HG03442 (cell line): Measurements from ENCODE around the gene MIDN.
"Not testable (repeated sequence)": the region's sequence is repeated elsewhere in the genome, so short reads cannot be mapped to it uniquely, and the experiment has no call there.

ENCODE experiments used
- ATAC-seq: cut with Tn5 transposase; IDR thresholded peaks from one replicate; pipeline ENCODE4 v1.9.1; 2021; ENCODE audit warnings: mild to moderate bottlenecking, moderate library complexity; ENCODE audit not compliant: unreplicated experiment

The MIDN gene

GRCh38 chr19:1244693-1245451 lies 3.5 kb upstream of the MIDN start:
- no peak for ATAC-seq

- ATAC-seq = no peak
Measured at GRCh38 chr19:1245494-1246264, 2.7 kb upstream of the MIDN start.

GRCh38 chr19:1246265-1247087 lies 1.9 kb upstream of the MIDN start:
- ATAC-seq = not testable (repeated sequence)

GRCh38 chr19:1247748-1248138 lies 640 bp upstream of the MIDN start:
- ATAC-seq = no peak

- peak; percentile 29 for ATAC-seq
Measured at GRCh38 chr19:1248786-1249297, 459 bp downstream of the MIDN start.

DNA sequence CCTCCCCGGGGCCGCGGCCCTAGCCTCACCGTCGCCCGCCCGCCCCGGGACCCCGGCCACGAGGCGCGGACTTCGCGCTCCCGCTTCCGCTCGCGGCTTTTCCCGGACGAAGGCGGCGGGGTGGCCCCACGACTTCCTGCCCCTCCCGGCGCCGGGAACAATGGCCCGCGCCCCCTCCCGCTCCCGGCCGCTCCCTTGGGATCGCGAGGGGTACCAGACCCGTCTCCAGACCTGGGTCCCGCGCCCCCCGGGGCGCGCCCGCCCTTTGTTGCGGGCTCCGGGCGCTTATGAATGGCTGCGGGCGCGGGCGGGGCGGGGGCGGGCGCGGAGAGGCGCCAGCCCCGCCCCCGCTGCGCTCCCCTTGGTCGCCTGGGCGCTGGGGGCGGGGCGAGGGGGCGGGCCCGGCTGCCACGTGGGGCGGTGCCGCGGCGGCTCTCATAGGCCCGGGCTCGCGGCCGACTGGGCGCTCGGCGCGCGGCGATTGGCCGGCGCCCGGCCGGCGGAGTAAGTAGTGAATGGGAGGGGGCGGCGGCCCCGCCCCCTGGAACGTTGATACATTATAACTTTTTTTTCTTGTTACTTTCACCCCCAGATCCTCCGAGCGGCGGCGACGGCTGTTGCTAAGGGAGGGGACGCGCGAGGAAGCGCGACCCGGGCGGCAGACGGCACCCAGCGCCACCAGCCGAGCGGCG lies 1.1 kb downstream of the MIDN start:
- peak; percentile 41 for ATAC-seq

- ATAC-seq = no peak
Measured at GRCh38 chr19:1249990-1250436, 1.6 kb downstream of the MIDN start.

GRCh38 chr19:1250437-1251260 lies 2.3 kb downstream of the MIDN start:
- no peak for ATAC-seq

DNA sequence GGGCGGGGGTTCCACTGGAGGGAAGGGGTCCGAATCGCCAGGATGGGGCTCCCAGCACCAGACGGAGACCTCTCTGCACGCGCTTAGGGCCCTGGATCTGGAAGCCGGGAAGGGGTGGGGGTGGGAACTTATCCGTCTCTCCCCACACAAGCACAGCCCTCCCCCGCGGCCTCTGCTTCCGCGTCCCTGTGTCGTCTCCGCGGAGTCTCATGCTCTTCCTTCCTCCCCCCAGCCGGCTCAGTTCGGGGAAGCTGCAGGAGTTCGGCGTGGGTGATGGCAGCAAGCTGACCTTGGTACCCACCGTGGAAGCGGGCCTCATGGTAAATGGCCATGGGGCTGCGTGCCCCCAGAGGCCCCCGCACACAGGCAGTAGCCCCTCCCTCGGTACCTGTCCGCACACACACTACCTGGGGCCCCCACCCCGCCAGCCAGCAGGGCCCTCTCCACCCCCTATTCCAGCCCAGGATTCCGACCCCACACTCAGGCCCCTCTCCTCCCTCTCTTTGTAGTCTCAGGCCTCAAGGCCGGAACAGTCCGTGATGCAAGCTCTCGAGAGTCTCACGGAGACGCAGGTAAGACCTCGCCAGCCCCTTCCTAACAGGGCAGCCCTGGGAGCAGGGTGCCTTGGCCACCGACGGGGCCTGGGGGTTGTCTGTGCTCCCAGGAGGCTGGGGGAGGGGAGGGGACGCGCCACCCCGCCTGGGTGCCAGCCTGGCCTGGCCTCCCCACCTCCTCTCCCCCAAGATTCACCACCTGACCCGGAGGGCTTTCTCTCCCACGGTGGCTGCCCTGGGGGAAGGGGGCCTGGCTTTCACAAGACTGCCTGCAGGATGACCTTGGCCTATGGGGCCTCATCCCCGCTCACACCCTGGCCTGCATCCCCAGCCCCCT lies 3.2 kb downstream of the MIDN start:
- no peak for ATAC-seq

- no peak for ATAC-seq
Measured at GRCh38 chr19:1252221-1252820, 3.9 kb downstream of the MIDN start.

- no peak for ATAC-seq
Measured at GRCh38 chr19:1252821-1253513, 4.6 kb downstream of the MIDN start.

- no peak for ATAC-seq
Measured at GRCh38 chr19:1253514-1254080, 5.2 kb downstream of the MIDN start.

GRCh38 chr19:1254081-1254527 lies 5.7 kb downstream of the MIDN start:
- no peak for ATAC-seq

GRCh38 chr19:1254530-1255185 lies 6.3 kb downstream of the MIDN start:
- ATAC-seq = no peak

DNA sequence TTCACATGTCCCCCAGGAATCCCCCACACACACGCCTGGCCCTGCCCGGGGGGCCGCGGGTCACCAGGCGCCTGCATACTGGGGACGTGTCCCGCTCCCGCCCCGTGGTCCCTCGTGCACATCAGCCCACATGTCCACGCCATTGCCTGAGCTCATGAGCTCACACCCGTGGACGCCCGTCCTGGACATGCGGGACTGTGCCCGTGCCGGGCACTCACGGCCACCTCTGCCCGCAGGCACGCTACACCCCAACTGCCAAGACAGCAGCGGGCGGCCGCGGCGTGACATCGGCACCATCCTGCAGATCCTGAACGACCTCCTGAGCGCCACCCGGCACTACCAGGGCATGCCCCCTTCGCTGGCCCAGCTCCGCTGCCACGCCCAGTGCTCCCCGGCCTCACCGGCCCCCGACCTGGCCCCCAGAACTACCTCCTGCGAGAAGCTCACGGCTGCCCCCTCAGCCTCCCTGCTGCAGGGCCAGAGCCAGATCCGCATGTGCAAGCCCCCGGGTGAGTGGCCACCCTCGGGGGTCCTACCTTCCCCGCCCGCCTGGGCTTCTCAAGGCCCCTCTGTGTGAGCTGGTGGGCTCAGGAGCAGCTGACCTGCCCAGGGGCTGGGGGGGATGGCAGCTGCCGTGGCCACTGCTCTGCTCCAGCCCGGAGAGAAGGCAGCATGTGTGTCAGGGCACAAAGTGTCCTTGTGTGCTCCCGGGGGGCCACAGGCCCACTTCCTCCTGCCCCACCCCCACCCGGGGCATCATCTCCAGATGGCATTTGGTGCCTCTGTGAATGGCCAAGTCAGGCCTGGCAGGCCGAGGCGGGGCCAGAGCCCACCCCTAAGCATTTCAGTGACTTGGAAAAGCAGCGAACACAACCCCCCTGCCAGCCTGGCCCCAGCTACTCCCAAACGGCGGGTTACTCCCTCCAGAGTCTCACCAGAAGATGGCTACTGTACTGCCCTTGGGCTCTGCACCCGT lies 7.1 kb downstream of the MIDN start:
- ATAC-seq = no peak
